ENCODE data around the gene MDK.

Gene MDK

GRCh38 chr11:46386674-46387073 lies 5.2 kb downstream of the MDK start:
- Histone ChIP-seq H3K9me3 (ENCODE audit: control insufficient read depth in 5 of 5, low read length in 5 of 5) (no peaks in the 10 kb centered on the region), H3K4me1 (ENCODE audit: control insufficient read depth in 5 of 5, insufficient read depth in 5 of 5, low read length in 5 of 5) (peaks cover 0 to 38% (median 33%) of the 10 kb centered on the region in 5 donors), H3K36me3 (ENCODE audit: control insufficient read depth in 5 of 5, insufficient read depth in 5 of 5, low read length in 5 of 5) (no peaks in the 10 kb centered on the region), H3K4me3 (ENCODE audit: low read depth in 1 of 5, low read length in 5 of 5) (no peak overlapping the region), H3K9ac (ENCODE audit: low read length in 5 of 5) (no peak overlapping the region), H3K27me3 (ENCODE audit: control insufficient read depth in 5 of 5, insufficient read depth in 4 of 5, low read length in 5 of 5) (peaks cover 36 to 64% (median 51%) of the 10 kb centered on the region in 5 donors), H3K27ac (ENCODE audit: low read depth, low read length) (no peak overlapping the region)

- Histone ChIP-seq H3K9me3 (ENCODE audit: control insufficient read depth in 5 of 5, low read length in 5 of 5) (no peaks in the 10 kb centered on the region), H3K4me1 (ENCODE audit: control insufficient read depth in 5 of 5, insufficient read depth in 5 of 5, low read length in 5 of 5) (peaks cover 0 to 38% (median 31%) of the 10 kb centered on the region in 5 donors), H3K36me3 (ENCODE audit: control insufficient read depth in 5 of 5, insufficient read depth in 5 of 5, low read length in 5 of 5) (no peaks in the 10 kb centered on the region), H3K4me3 (ENCODE audit: low read depth in 1 of 5, low read length in 5 of 5) (no peak overlapping the region), H3K27ac (ENCODE audit: low read depth, low read length) (no peak overlapping the region), H3K27me3 (ENCODE audit: control insufficient read depth in 5 of 5, insufficient read depth in 4 of 5, low read length in 5 of 5) (peaks cover 30 to 59% (median 44%) of the 10 kb centered on the region in 5 donors), H3K9ac (ENCODE audit: low read length in 5 of 5) (no peak overlapping the region)
Measured at GRCh38 chr11:46387456-46387855, 6.0 kb downstream of the MDK start.

- H3K4me1 ChIP-seq (ENCODE audit: control insufficient read depth in 5 of 5, insufficient read depth in 5 of 5, low read length in 5 of 5): peaks cover 0 to 40% (median 34%) of the 10 kb centered on the region in 5 donors
- no peaks in the 10 kb centered on the region for H3K9me3 ChIP-seq (ENCODE audit: control insufficient read depth in 5 of 5, low read length in 5 of 5)
- no peak overlapping the region for H3K4me3 ChIP-seq (ENCODE audit: low read depth in 1 of 5, low read length in 5 of 5)
- H3K9ac ChIP-seq (ENCODE audit: low read length in 5 of 5): no peak overlapping the region
- H3K27ac ChIP-seq (ENCODE audit: low read depth, low read length): no peak overlapping the region
- peaks cover 28 to 57% (median 43%) of the 10 kb centered on the region in 5 donors for H3K27me3 ChIP-seq (ENCODE audit: control insufficient read depth in 5 of 5, insufficient read depth in 4 of 5, low read length in 5 of 5)
- H3K36me3 ChIP-seq (ENCODE audit: control insufficient read depth in 5 of 5, insufficient read depth in 5 of 5, low read length in 5 of 5): no peaks in the 10 kb centered on the region
Measured at GRCh38 chr11:46387919-46388618, 6.6 kb downstream of the MDK start.

- H3K4me3 ChIP-seq (ENCODE audit: low read depth in 1 of 5, low read length in 5 of 5): peak overlapping the region in 1 of 5 donors; percentile 72
- H3K4me1 ChIP-seq (ENCODE audit: control insufficient read depth in 5 of 5, insufficient read depth in 5 of 5, low read length in 5 of 5): peaks cover 0 to 42% (median 35%) of the 10 kb centered on the region in 5 donors
- H3K9ac ChIP-seq (ENCODE audit: low read length in 5 of 5): no peak overlapping the region
- H3K9me3 ChIP-seq (ENCODE audit: control insufficient read depth in 5 of 5, low read length in 5 of 5): no peaks in the 10 kb centered on the region
- H3K36me3 ChIP-seq (ENCODE audit: control insufficient read depth in 5 of 5, insufficient read depth in 5 of 5, low read length in 5 of 5): no peaks in the 10 kb centered on the region
- H3K27me3 ChIP-seq (ENCODE audit: control insufficient read depth in 5 of 5, insufficient read depth in 4 of 5, low read length in 5 of 5): peaks cover 28 to 56% (median 43%) of the 10 kb centered on the region in 5 donors
- H3K27ac ChIP-seq (ENCODE audit: low read depth, low read length): no peak overlapping the region
Measured at GRCh38 chr11:46388619-46389449, 7.4 kb downstream of the MDK start.

- peaks cover 0 to 42% (median 35%) of the 10 kb centered on the region in 5 donors for H3K4me1 ChIP-seq (ENCODE audit: control insufficient read depth in 5 of 5, insufficient read depth in 5 of 5, low read length in 5 of 5)
Measured at GRCh38 chr11:46389450-46390330, 8.2 kb downstream of the MDK start.

GRCh38 chr11:46390331-46391171 lies 9.1 kb downstream of the MDK start:
- H3K27me3 ChIP-seq (ENCODE audit: control insufficient read depth in 5 of 5, insufficient read depth in 4 of 5, low read length in 5 of 5): peaks cover 28 to 46% (median 43%) of the 10 kb centered on the region in 5 donors
- no peak overlapping the region for H3K27ac ChIP-seq (ENCODE audit: low read depth, low read length)
- peak overlapping the region in 2 of 5 donors; percentile 12 to 72 for H3K4me3 ChIP-seq (ENCODE audit: low read depth in 1 of 5, low read length in 5 of 5)
- no peak overlapping the region for H3K9ac ChIP-seq (ENCODE audit: low read length in 5 of 5)
- H3K36me3 ChIP-seq (ENCODE audit: control insufficient read depth in 5 of 5, insufficient read depth in 5 of 5, low read length in 5 of 5): no peaks in the 10 kb centered on the region
- H3K4me1 ChIP-seq (ENCODE audit: control insufficient read depth in 5 of 5, insufficient read depth in 5 of 5, low read length in 5 of 5): peaks cover 0 to 42% (median 35%) of the 10 kb centered on the region in 5 donors
- no peaks in the 10 kb centered on the region for H3K9me3 ChIP-seq (ENCODE audit: control insufficient read depth in 5 of 5, low read length in 5 of 5)

More at GRCh38 chr11:46389450-46390330, 8.2 kb downstream of the MDK start:
- Histone ChIP-seq H3K27me3 (ENCODE audit: control insufficient read depth in 5 of 5, insufficient read depth in 4 of 5, low read length in 5 of 5) (peaks cover 28 to 53% (median 43%) of the 10 kb centered on the region in 5 donors), H3K4me3 (ENCODE audit: low read depth in 1 of 5, low read length in 5 of 5) (peak overlapping the region in 4 of 5 donors; percentile 51 to 72 (median 63)), H3K36me3 (ENCODE audit: control insufficient read depth in 5 of 5, insufficient read depth in 5 of 5, low read length in 5 of 5) (no peaks in the 10 kb centered on the region), H3K9me3 (ENCODE audit: control insufficient read depth in 5 of 5, low read length in 5 of 5) (no peaks in the 10 kb centered on the region), H3K9ac (ENCODE audit: low read length in 5 of 5) (no peak overlapping the region), H3K27ac (ENCODE audit: low read depth, low read length) (no peak overlapping the region)

- H3K27me3 ChIP-seq (ENCODE audit: control insufficient read depth in 5 of 5, insufficient read depth in 4 of 5, low read length in 5 of 5): peaks cover 28 to 43% (median 40%) of the 10 kb centered on the region in 5 donors
Measured at GRCh38 chr11:46391186-46391577, 9.7 kb downstream of the MDK start.

GRCh38 chr11:46391578-46392420 lies 10.3 kb downstream of the MDK start, which contains the start of gene CHRM4:
Gene CHRM4, minus strand, starts transcription at chr11:46391776. Its CDS starts 5,219 bp downstream, at chr11:46386557.
- H3K4me1 ChIP-seq (ENCODE audit: control insufficient read depth in 5 of 5, insufficient read depth in 5 of 5, low read length in 5 of 5): peaks cover 0 to 42% (median 35%) of the 10 kb centered on the region in 5 donors
- H3K27ac ChIP-seq (ENCODE audit: low read depth, low read length): no peak within 1 kb of the TSS

More at GRCh38 chr11:46391186-46391577, 9.7 kb downstream of the MDK start:
- no peaks in the 10 kb centered on the region for H3K9me3 ChIP-seq (ENCODE audit: control insufficient read depth in 5 of 5, low read length in 5 of 5)
- peak overlapping the region in 1 of 5 donors; percentile 46 for H3K4me3 ChIP-seq (ENCODE audit: low read depth in 1 of 5, low read length in 5 of 5)
- peaks cover 0 to 42% (median 35%) of the 10 kb centered on the region in 5 donors for H3K4me1 ChIP-seq (ENCODE audit: control insufficient read depth in 5 of 5, insufficient read depth in 5 of 5, low read length in 5 of 5)
- H3K36me3 ChIP-seq (ENCODE audit: control insufficient read depth in 5 of 5, insufficient read depth in 5 of 5, low read length in 5 of 5): peaks cover 0 to 6% (median 5%) of the 10 kb centered on the region in 5 donors
- no peak overlapping the region for H3K9ac ChIP-seq (ENCODE audit: low read length in 5 of 5)
- no peak overlapping the region for H3K27ac ChIP-seq (ENCODE audit: low read depth, low read length)

More at GRCh38 chr11:46391578-46392420, 10.3 kb downstream of the MDK start, which contains the start of gene CHRM4:
- peaks cover 0 to 10% (median 9%) of the 10 kb centered on the region in 5 donors for H3K36me3 ChIP-seq (ENCODE audit: control insufficient read depth in 5 of 5, insufficient read depth in 5 of 5, low read length in 5 of 5)
- H3K9me3 ChIP-seq (ENCODE audit: control insufficient read depth in 5 of 5, low read length in 5 of 5): no peaks in the 10 kb centered on the region
- peaks cover 28 to 37% (median 35%) of the 10 kb centered on the region in 5 donors for H3K27me3 ChIP-seq (ENCODE audit: control insufficient read depth in 5 of 5, insufficient read depth in 4 of 5, low read length in 5 of 5)
- H3K9ac ChIP-seq (ENCODE audit: low read length in 5 of 5): no peak within 1 kb of the TSS
- H3K4me3 ChIP-seq (ENCODE audit: low read depth in 1 of 5, low read length in 5 of 5): peak within 1 kb of the TSS in 4 of 5 donors; percentile 36 to 64 (median 42)
